ENCODE results near the gene ITGB3. TPM values are rescaled to one million over a fixed set of nuclear protein-coding genes. Genes with fewer than 3 reads are reported as not detected.
A peak's percentile ranks its signal among the peaks of the same experiment; 100 is the strongest.

Gene ITGB3
- total and polyA plus RNA-seq, 8 donors, result 9.4 to 12.0 (median 10.6) TPM

DNA sequence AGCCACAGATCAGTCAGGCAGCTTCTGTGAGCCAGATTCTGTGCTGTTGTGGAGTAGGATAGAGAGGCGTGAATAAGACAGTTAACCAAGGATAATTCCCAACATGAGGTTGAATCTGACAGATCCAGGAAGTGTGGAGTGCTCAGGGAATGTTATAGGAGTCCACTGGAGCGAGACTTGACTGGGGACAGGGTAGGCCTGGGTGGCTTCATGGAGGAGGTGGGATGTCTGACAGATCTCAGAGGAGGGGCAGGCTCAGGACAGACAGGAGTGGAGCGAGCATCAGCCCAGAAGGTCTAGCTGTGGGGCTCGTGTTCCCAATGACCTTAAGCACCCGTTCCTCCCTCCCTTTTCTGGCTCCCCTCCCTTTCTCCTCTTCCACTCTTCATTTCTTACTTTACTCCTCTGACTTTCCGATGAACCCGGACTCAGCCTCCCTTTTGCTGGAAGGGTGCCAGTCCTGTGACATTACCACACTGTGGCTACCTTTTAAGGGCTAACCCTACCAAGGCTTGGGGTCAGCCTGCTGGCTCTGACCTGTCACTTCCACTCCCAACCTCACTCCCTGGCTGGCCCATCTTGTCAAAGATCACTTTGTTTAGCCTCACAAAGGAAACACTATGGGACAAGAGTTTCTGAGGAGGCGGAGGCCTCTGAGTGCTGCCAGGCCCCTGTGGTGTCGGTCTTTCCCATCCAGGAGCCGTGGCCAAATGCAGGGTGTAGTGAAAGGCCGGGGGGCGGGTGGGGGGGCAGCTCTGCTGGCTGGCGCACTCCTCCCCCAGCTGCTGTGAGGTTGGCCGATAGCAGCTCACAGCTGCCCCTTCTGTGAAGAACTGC is 41.6 kb downstream of the ITGB3 start:
- H3K27me3 ChIP-seq, result no peaks in the 10 kb centered on the region
- DNase-seq (no peak), ATAC-seq (no peak)
- intact Hi-C loops (cut with DNase I), result no loop called here
- TF ChIP-seq, protein P1, sequence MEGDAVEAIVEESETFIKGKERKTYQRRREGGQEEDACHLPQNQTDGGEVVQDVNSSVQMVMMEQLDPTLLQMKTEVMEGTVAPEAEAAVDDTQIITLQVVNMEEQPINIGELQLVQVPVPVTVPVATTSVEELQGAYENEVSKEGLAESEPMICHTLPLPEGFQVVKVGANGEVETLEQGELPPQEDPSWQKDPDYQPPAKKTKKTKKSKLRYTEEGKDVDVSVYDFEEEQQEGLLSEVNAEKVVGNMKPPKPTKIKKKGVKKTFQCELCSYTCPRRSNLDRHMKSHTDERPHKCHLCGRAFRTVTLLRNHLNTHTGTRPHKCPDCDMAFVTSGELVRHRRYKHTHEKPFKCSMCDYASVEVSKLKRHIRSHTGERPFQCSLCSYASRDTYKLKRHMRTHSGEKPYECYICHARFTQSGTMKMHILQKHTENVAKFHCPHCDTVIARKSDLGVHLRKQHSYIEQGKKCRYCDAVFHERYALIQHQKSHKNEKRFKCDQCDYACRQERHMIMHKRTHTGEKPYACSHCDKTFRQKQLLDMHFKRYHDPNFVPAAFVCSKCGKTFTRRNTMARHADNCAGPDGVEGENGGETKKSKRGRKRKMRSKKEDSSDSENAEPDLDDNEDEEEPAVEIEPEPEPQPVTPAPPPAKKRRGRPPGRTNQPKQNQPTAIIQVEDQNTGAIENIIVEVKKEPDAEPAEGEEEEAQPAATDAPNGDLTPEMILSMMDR (IDR thresholded peaks at IDR 0.05), result no peak
- H3K4me1 ChIP-seq, result no peaks in the 10 kb centered on the region
- H3K36me3 ChIP-seq, result peaks cover 0 to 4% of the 10 kb centered on the region in 2 donors
- H3K27ac ChIP-seq, result no peak overlapping the region
- no peaks in the 10 kb centered on the region for H3K9me3 ChIP-seq
- no peak overlapping the region for H3K4me3 ChIP-seq

DNA sequence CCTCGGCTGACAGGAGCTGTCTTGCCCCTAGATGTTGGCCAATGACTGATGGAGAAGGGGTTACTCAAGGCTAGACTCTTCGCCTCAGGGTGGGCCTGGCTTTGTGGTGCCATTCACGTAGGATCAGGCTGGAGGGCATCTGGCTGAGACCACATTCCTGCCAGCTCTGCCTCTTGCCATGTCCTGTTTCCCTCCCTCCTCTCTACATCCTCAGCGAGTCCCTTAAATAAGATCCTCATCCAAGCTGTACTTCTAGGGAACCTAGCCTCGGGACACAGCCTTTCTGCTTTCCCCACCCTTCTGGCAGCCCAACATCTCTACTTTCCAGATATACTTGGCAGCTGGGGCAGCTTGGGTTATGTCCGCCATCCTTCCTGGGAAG is 42.2 kb downstream of the ITGB3 start:
- Histone ChIP-seq H3K27me3 (no peaks in the 10 kb centered on the region), H3K36me3 (peaks cover 0 to 9% of the 10 kb centered on the region in 2 donors), H3K4me1 (no peaks in the 10 kb centered on the region), H3K4me3 (no peak overlapping the region), H3K27ac (no peak overlapping the region), H3K9me3 (no peaks in the 10 kb centered on the region)
- DNase-seq (no peak), ATAC-seq (no peak)
- TF ChIP-seq, protein P1 (IDR thresholded peaks at IDR 0.05), result no peak
- intact Hi-C loops (cut with DNase I), result no loop called here

DNA sequence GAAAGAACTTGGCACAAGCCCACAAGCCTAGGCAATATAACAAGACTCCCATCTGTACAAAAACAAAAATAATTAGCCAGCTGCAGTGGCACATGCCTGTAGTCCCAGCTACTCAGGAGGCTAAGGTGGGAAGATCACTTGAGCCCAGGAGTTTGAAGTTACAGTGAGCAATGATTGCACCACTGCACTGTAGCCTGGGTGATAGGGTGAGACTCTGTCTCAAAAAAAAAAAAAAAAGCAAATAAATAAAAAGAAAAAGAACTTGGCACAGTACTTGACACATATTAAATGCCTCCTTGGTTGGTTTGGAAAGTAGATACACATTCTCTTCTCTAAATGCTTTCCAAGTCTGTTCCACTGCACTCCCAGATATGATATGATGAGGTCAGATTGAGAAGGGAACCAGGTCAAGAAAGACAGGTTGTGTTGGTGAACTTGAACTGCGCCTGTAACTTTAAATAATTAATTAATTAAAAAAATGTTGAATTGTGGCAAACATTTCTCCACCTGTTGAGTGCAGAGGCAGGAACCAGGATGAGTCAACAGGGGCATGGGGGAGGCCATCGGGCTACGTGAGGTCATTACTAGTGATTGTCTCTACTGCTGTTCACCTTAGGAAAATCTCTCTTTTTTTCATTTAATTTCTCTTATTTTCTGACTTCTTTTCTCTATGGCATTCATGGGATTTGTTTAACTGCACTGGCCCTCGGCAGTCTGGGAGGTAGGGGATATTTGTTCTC is 44.2 kb downstream of the ITGB3 start:
- Histone ChIP-seq H3K4me3 (no peak overlapping the region), H3K4me1 (no peaks in the 10 kb centered on the region), H3K27ac (no peak overlapping the region), H3K36me3 (peaks cover 0 to 10% of the 10 kb centered on the region in 2 donors), H3K27me3 (no peaks in the 10 kb centered on the region), H3K9me3 (peaks cover 0 to 3% of the 10 kb centered on the region in 2 donors)
- TF ChIP-seq, protein P1 (IDR thresholded peaks at IDR 0.05), result no peak
- peak; percentile 34 for ATAC-seq
- intact Hi-C loops (cut with DNase I), result no loop called here
- DNase-seq, result no peak

DNA sequence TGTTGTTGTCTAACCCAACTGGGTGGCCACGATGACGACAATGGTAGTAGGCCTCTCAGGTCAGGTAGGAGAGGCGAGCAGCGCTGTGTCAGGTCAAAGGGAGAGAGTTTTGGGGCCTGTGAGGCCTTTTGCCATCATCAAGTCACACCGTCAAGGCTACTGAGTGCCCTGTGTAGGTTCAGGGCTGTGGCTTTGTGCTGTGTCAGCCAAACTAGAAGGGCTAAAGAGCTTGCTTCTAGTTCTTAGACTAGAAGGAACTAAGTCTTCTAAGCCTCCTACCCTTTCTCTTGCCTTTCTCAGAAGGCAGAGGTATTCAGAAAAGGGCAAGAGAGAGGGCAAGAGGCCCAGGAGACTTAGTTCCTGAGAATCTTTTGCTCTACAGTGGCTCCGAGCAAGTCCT is 45.1 kb downstream of the ITGB3 start:
- no peak for ATAC-seq
- Histone ChIP-seq H3K4me1 (no peaks in the 10 kb centered on the region), H3K4me3 (no peak overlapping the region), H3K27me3 (no peaks in the 10 kb centered on the region), H3K9me3 (peaks cover 0 to 3% of the 10 kb centered on the region in 2 donors), H3K36me3 (peaks cover 0 to 10% of the 10 kb centered on the region in 2 donors), H3K27ac (no peak overlapping the region)
- DNase-seq, result no peak
- TF ChIP-seq, protein P1 (IDR thresholded peaks at IDR 0.05), result no peak
- intact Hi-C loops (cut with DNase I), result no loop called here

DNA sequence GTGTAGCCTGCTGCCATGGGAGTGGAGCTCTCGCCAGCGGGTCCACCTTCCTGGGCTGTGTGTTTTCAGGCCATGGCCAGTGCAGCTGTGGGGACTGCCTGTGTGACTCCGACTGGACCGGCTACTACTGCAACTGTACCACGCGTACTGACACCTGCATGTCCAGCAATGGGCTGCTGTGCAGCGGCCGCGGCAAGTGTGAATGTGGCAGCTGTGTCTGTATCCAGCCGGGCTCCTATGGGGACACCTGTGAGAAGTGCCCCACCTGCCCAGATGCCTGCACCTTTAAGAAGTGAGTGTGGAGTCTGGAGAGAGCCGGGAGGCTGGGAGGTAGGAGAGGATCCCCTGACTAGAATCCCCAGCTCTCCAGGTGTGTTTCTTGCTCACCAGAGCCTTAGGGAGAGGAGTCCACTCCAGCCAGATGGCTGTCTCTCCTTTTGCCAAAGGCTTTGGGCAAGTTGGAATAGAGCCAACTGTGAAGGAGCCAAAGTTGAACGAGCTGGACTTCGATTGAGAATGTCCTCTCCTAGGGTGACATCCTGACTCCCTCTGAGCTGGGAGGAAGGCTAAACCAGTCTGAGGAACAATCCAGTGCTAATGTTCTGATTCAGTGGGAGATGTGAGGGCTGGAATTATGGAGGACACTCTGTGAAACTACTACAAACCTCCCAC is 45.7 kb downstream of the ITGB3 start:
- H3K4me3 ChIP-seq, result no peak overlapping the region
- no peaks in the 10 kb centered on the region for H3K27me3 ChIP-seq
- TF ChIP-seq, protein P1 (IDR thresholded peaks at IDR 0.05), result no peak
- intact Hi-C loops (cut with DNase I), result no loop called here
- no peaks in the 10 kb centered on the region for H3K4me1 ChIP-seq
- peaks cover 0 to 3% of the 10 kb centered on the region in 2 donors for H3K9me3 ChIP-seq
- H3K36me3 ChIP-seq, result peaks cover 0 to 10% of the 10 kb centered on the region in 2 donors
- DNase-seq (no peak), ATAC-seq (no peak)
- no peak overlapping the region for H3K27ac ChIP-seq
